OCI-LY1 (cell line): Measurements from ENCODE around the gene LRP2.

Experiments used
- H2AFZ ChIP-seq: fragments of 200-600 bp; sonication (generic), shearing (Covaris generic); 2 replicates; pipeline ENCODE4 v1.6.0; 2014; ENCODE audit warnings: antibody characterized with exemption, mild to moderate bottlenecking, low read length
- H3F3A ChIP-seq: fragments of 200-600 bp; sonication (generic), shearing (Covaris generic); 2 replicates; pipeline ENCODE4 v1.6.0; 2014; ENCODE audit warnings: mild to moderate bottlenecking, antibody characterized with exemption, low read length, moderate library complexity; ENCODE audit not compliant: insufficient read depth
- H3K27ac ChIP-seq: fragments of 200-600 bp; sonication (generic); 2 replicates; pipeline ENCODE4 v1.5.1; 2014; ENCODE audit warnings: low read length, mixed run types, mild to moderate bottlenecking, low read depth; ENCODE audit not compliant: poor library complexity, severe bottlenecking
- H3K27me3 ChIP-seq: fragments of 200-600 bp; sonication (generic); 2 replicates; pipeline ENCODE4 v1.6.0; 2014; ENCODE audit warnings: antibody characterized with exemption, mild to moderate bottlenecking, low read length, moderate library complexity; ENCODE audit not compliant: insufficient read depth
- H3K36me3 ChIP-seq: fragments of 200-600 bp; sonication (generic); 2 replicates; pipeline ENCODE4 v1.6.1; 2014; ENCODE audit warnings: mild to moderate bottlenecking, antibody characterized with exemption, low read length, moderate library complexity, mixed read lengths; ENCODE audit not compliant: insufficient read depth
- H3K4me1 ChIP-seq: fragments of 200-600 bp; sonication (generic); 2 replicates; pipeline ENCODE4 v1.5.1; 2014; ENCODE audit warnings: mild to moderate bottlenecking, low read length, moderate library complexity; ENCODE audit not compliant: insufficient read depth, severe bottlenecking
- H3K4me2 ChIP-seq: fragments of 200-600 bp; sonication (generic), shearing (Covaris generic); 2 replicates; pipeline ENCODE4 v1.6.1; 2014; ENCODE audit warnings: low read length
- H3K4me3 ChIP-seq: fragments of 200-600 bp; sonication (generic); 2 replicates; pipeline ENCODE4 v1.5.1; 2014; ENCODE audit warnings: low read length, low read depth, mild to moderate bottlenecking, mixed read lengths; ENCODE audit not compliant: poor library complexity, severe bottlenecking
- H3K79me2 ChIP-seq: fragments of 200-600 bp; shearing (Covaris generic); 2 replicates; pipeline ENCODE4 v1.6.1; 2016; ENCODE audit warnings: mixed run types, low read length, mixed read lengths; ENCODE audit not compliant: insufficient read depth
- H3K9ac ChIP-seq: fragments of 200-600 bp; sonication (generic), shearing (Covaris generic); 2 replicates; pipeline ENCODE4 v1.6.1; 2014; ENCODE audit warnings: mild to moderate bottlenecking, low read length, mixed read lengths
- H3K9me2 ChIP-seq: fragments of 200-600 bp; sonication (generic), shearing (Covaris generic); 2 replicates; pipeline ENCODE4 v1.6.1; 2014; ENCODE audit warnings: low read depth, mild to moderate bottlenecking, low read length, mixed read lengths
- H3K9me3 ChIP-seq: fragments of 200-600 bp; shearing (Covaris generic); 2 replicates; pipeline ENCODE4 v1.6.1; 2014; ENCODE audit warnings: low read length, mixed read lengths
- H4K20me1 ChIP-seq: fragments of 200-600 bp; sonication (generic), shearing (Covaris generic); 2 replicates; pipeline ENCODE4 v1.6.0; 2016; ENCODE audit warnings: mild to moderate bottlenecking, low read length; ENCODE audit not compliant: insufficient read depth
- CTCF ChIP-seq: fragments of 200-600 bp; sonication (generic), shearing (Covaris generic); IDR thresholded peaks from 2 replicates; pipeline ENCODE4 v1.5.1; 2017; ENCODE audit warnings: mild to moderate bottlenecking, antibody characterized with exemption, low read length, moderate library complexity, mixed read lengths
- EZH2 ChIP-seq: fragments of 200-600 bp; sonication (generic), shearing (Covaris generic); IDR thresholded peaks from 2 replicates; pipeline ENCODE4 v1.8.0; 2017; ENCODE audit warnings: borderline replicate concordance, mixed run types, mild to moderate bottlenecking, antibody characterized with exemption, low read length, moderate library complexity, mixed read lengths

LRP2 gene

GRCh38 chr2:169162613-169163012 is 199.7 kb downstream of the LRP2 start:
- H2AFZ ChIP-seq, result no peak overlapping the region
- no peak overlapping the region for H3K4me2 ChIP-seq
- no peaks in the 10 kb centered on the region for H3K27me3 ChIP-seq
- no peaks in the 10 kb centered on the region for H3K9me2 ChIP-seq
- H3K79me2 ChIP-seq, result no peaks in the 10 kb centered on the region
- no peaks in the 10 kb centered on the region for H3K36me3 ChIP-seq
- no peaks in the 10 kb centered on the region for H3F3A ChIP-seq
- no peaks in the 10 kb centered on the region for H3K4me1 ChIP-seq
- H4K20me1 ChIP-seq, result no peaks in the 10 kb centered on the region
- no peak overlapping the region for H3K4me3 ChIP-seq
- H3K9me3 ChIP-seq, result no peaks in the 10 kb centered on the region
- no peak overlapping the region for H3K27ac ChIP-seq
- TF ChIP-seq CTCF, result no peak
- no peak for TF ChIP-seq EZH2
- H3K9ac ChIP-seq, result no peak overlapping the region

GRCh38 chr2:169160926-169161481 is 201.3 kb downstream of the LRP2 start:
- TF ChIP-seq CTCF (no peak), EZH2 (no peak)
- Histone ChIP-seq H3K9ac (no peak overlapping the region), H3K4me1 (no peaks in the 10 kb centered on the region), H4K20me1 (no peaks in the 10 kb centered on the region), H3K79me2 (no peaks in the 10 kb centered on the region), H3F3A (no peaks in the 10 kb centered on the region), H3K27me3 (no peaks in the 10 kb centered on the region), H2AFZ (no peak overlapping the region), H3K9me3 (no peaks in the 10 kb centered on the region), H3K4me2 (no peak overlapping the region), H3K27ac (no peak overlapping the region), H3K9me2 (no peaks in the 10 kb centered on the region), H3K36me3 (no peaks in the 10 kb centered on the region), H3K4me3 (no peak overlapping the region)

- no peaks in the 10 kb centered on the region for H3K9me2 ChIP-seq
- H3K4me2 ChIP-seq, result no peak overlapping the region
- H2AFZ ChIP-seq, result no peak overlapping the region
- no peaks in the 10 kb centered on the region for H3K4me1 ChIP-seq
- no peaks in the 10 kb centered on the region for H3F3A ChIP-seq
- H3K9ac ChIP-seq, result no peak overlapping the region
- TF ChIP-seq CTCF (no peak), EZH2 (no peak)
- H3K27ac ChIP-seq, result no peak overlapping the region
- H3K9me3 ChIP-seq, result no peaks in the 10 kb centered on the region
- no peak overlapping the region for H3K4me3 ChIP-seq
- no peaks in the 10 kb centered on the region for H3K79me2 ChIP-seq
- H3K36me3 ChIP-seq, result no peaks in the 10 kb centered on the region
- H3K27me3 ChIP-seq, result no peaks in the 10 kb centered on the region
- H4K20me1 ChIP-seq, result no peaks in the 10 kb centered on the region
Measured at GRCh38 chr2:169159686-169160085, 202.6 kb downstream of the LRP2 start.
